ENCODE measurements around the gene CCDC59. TPM values are rescaled to one million over a fixed set of nuclear protein-coding genes. Genes with fewer than 3 reads are reported as not detected.

The CCDC59 gene
- polyA plus RNA-seq, 2 of the 4 experiments (the other 2 are of a cell fraction) = 62.0 to 70.4 TPM

GRCh38 chr12:82378997-82379396 is 20.8 kb upstream of the CCDC59 start:
- TF ChIP-seq CBX2 (IDR thresholded peaks at IDR 0.05; ENCODE audit: borderline replicate concordance, low read depth) (no peak), SMC3 (IDR thresholded peaks at IDR 0.05) (no peak), TFCP2L1 (CRISPR knock-in tag; IDR thresholded peaks at IDR 0.05) (no peak), EHF (CRISPR knock-in tag; IDR thresholded peaks at IDR 0.05) (no peak), USF2 (IDR thresholded peaks at IDR 0.05) (no peak), HMGXB4 (CRISPR knock-in tag; IDR thresholded peaks at IDR 0.05; ENCODE audit: borderline replicate concordance) (no peak), EP300 (IDR thresholded peaks at IDR 0.05) (no peak), ESRRA (IDR thresholded peaks at IDR 0.05; ENCODE audit: borderline replicate concordance, low read length) (no peak), ATOH8 (CRISPR knock-in tag; IDR thresholded peaks at IDR 0.05; ENCODE audit: low read depth) (no peak), HOXB5 (CRISPR knock-in tag; IDR thresholded peaks at IDR 0.05) (no peak), HEYL (CRISPR knock-in tag; IDR thresholded peaks at IDR 0.05) (no peak), KDM5A (IDR thresholded peaks at IDR 0.05) (no peak)
- ChIA-PET CTCF (no interaction called here), POLR2A (no interaction called here)
- no peak for ATAC-seq
- H3K27ac ChIP-seq = no peak overlapping the region
- DNase-seq (ENCODE audit: low read depth in 1 of 2, low spot score in 1 of 2) = no peak
- H3K9me3 ChIP-seq = peaks cover 2% of the 10 kb centered on the region; the same call in 2 of the 3 replicates
- H3K4me3 ChIP-seq = no peak overlapping the region
- no peak for FAIRE-seq
- H3K4me1 ChIP-seq = no peaks in the 10 kb centered on the region
- H3K4me2 ChIP-seq = no peak overlapping the region

- Histone ChIP-seq H3K4me1 (no peaks in the 10 kb centered on the region), H3K4me3 (no peak overlapping the region), H3K9me3 (peaks cover 3% of the 10 kb centered on the region; the same call in 2 of the 3 replicates), H3K27ac (no peak overlapping the region), H3K4me2 (no peak overlapping the region)
- DNase-seq (ENCODE audit: low read depth in 1 of 2, low spot score in 1 of 2) (no peak), FAIRE-seq (no peak), ATAC-seq (no peak)
- TF ChIP-seq PHF8 (IDR thresholded peaks at IDR 0.05; ENCODE audit: borderline replicate concordance, low read depth) = no peak
- no peak for TF ChIP-seq NPAS2 (CRISPR knock-in tag; IDR thresholded peaks at IDR 0.05; ENCODE audit: borderline replicate concordance)
- TF ChIP-seq HMGXB4 (CRISPR knock-in tag; IDR thresholded peaks at IDR 0.05; ENCODE audit: borderline replicate concordance) = no peak
- TF ChIP-seq RFX5 (IDR thresholded peaks at IDR 0.05) = no peak
- TF ChIP-seq HES2 (IDR thresholded peaks at IDR 0.05) = no peak
- TF ChIP-seq BHLHE40 (IDR thresholded peaks at IDR 0.05; ENCODE audit: low read depth, low read length) = no peak
- no peak for TF ChIP-seq HDAC2 (IDR thresholded peaks at IDR 0.05)
- TF ChIP-seq HEYL (CRISPR knock-in tag; IDR thresholded peaks at IDR 0.05) = no peak
- TF ChIP-seq KDM5A (IDR thresholded peaks at IDR 0.05) = no peak
- TF ChIP-seq CHD2 (IDR thresholded peaks at IDR 0.05; ENCODE audit: low read length, partially characterized antibody) = no peak
- no peak for TF ChIP-seq CHD4 (IDR thresholded peaks at IDR 0.05; ENCODE audit: borderline replicate concordance)
- no peak for TF ChIP-seq RNF2 (IDR thresholded peaks at IDR 0.05; ENCODE audit: borderline replicate concordance, low read depth)
- TF ChIP-seq ZNF302 (CRISPR knock-in tag; IDR thresholded peaks at IDR 0.05) = no peak
- no peak for TF ChIP-seq MAX (IDR thresholded peaks at IDR 0.05)
- TF ChIP-seq TFCP2L1 (CRISPR knock-in tag; IDR thresholded peaks at IDR 0.05) = no peak
- TF ChIP-seq ATOH8 (CRISPR knock-in tag; IDR thresholded peaks at IDR 0.05; ENCODE audit: low read depth) = no peak
- no peak for TF ChIP-seq TP53 (CRISPR knock-in tag; IDR thresholded peaks at IDR 0.05)
- no peak for TF ChIP-seq JUNB (IDR thresholded peaks at IDR 0.05)
- ChIA-PET POLR2A (no interaction called here), CTCF (interaction anchor here (0.7 to 1.7 kb wide), 2 partner anchors 16 to 310 kb away, joined by 3 to 4 read pairs; no protein-coding TSS in a partner anchor)
- WGBS (ENCODE audit: missing lambda C conversion rate) = 77% methylated on average over 2 of the region's 2 CpGs
Observed at GRCh38 chr12:82375201-82375600, 17.0 kb upstream of the CCDC59 start.

Data from A549 (cell line).